OCI-LY3 (cell line): ENCODE measurements around the gene IL11RA.

Experiments
- EZH2phosphoT487 ChIP-seq: fragments of 200-600 bp; shearing (Covaris generic); IDR thresholded peaks from 2 replicates; pipeline ENCODE4 v1.6.1; 2018; ENCODE audit warnings: antibody characterized with exemption, mixed run types, low read depth
- TF ChIP-seq, protein P1 (sequence below): fragments of 200-600, 300-600 bp; sonication (generic); IDR thresholded peaks from 2 replicates; pipeline ENCODE4 v1.5.1; 2014; ENCODE audit warnings: antibody characterized with exemption, low read length, low read depth

DNA sequence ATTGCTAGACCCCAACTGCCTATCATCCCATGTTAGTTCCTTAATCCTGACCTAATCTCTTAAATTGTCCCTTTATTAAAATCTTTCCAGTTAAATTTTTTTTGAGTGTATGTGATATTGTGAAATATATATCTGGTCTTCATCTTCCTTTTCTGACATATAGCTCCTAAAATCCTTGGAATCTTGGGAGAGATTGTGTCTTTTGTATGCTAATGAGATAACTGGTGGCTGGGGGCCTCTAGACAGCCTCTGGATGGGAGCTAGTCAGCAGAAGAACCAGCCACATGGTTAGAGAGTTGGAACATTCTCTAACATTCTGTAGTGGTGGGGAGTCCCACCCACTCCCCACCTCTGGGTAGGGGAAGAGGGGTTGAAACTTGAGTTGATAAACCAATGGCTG lies 42.8 kb downstream of the IL11RA start:
- no peak for TF ChIP-seq EZH2phosphoT487
- TF ChIP-seq, protein P1, sequence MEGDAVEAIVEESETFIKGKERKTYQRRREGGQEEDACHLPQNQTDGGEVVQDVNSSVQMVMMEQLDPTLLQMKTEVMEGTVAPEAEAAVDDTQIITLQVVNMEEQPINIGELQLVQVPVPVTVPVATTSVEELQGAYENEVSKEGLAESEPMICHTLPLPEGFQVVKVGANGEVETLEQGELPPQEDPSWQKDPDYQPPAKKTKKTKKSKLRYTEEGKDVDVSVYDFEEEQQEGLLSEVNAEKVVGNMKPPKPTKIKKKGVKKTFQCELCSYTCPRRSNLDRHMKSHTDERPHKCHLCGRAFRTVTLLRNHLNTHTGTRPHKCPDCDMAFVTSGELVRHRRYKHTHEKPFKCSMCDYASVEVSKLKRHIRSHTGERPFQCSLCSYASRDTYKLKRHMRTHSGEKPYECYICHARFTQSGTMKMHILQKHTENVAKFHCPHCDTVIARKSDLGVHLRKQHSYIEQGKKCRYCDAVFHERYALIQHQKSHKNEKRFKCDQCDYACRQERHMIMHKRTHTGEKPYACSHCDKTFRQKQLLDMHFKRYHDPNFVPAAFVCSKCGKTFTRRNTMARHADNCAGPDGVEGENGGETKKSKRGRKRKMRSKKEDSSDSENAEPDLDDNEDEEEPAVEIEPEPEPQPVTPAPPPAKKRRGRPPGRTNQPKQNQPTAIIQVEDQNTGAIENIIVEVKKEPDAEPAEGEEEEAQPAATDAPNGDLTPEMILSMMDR: no peak
